Measurements from ENCODE around the gene CBARP.
A peak's percentile ranks its signal among the peaks of the same experiment; 100 is the strongest.

DNA sequence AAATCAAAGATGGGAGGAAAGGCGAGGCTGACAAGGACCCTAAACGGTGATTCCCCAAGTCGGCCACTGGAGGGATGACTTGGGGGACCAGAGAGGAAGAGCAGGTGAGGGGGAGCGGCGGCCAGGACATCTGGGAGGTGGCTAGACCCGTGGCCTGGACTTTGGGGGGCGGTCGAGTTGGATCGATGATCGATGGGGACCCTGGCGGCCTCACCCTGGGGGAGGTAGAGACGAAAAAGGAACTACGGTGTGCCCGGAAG is 23.7 kb upstream of the CBARP start:
- TF ChIP-seq, protein P1, sequence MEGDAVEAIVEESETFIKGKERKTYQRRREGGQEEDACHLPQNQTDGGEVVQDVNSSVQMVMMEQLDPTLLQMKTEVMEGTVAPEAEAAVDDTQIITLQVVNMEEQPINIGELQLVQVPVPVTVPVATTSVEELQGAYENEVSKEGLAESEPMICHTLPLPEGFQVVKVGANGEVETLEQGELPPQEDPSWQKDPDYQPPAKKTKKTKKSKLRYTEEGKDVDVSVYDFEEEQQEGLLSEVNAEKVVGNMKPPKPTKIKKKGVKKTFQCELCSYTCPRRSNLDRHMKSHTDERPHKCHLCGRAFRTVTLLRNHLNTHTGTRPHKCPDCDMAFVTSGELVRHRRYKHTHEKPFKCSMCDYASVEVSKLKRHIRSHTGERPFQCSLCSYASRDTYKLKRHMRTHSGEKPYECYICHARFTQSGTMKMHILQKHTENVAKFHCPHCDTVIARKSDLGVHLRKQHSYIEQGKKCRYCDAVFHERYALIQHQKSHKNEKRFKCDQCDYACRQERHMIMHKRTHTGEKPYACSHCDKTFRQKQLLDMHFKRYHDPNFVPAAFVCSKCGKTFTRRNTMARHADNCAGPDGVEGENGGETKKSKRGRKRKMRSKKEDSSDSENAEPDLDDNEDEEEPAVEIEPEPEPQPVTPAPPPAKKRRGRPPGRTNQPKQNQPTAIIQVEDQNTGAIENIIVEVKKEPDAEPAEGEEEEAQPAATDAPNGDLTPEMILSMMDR (IDR thresholded peaks at IDR 0.05), result peak in 1 of 12 donors; percentile 24
- TF ChIP-seq POLR2A (IDR thresholded peaks at IDR 0.05), result no peak
